CD14-positive monocyte (primary cell): ENCODE results near the gene CLK3. TPM values are rescaled to one million over a fixed set of nuclear protein-coding genes. Genes with fewer than 3 reads are reported as not detected.

Experiments used
- DNase-seq, 3 donors: peaks; one replicate each; pipeline ENCODE4 v3.0.0-alpha.2; 2011 to 2022
- H2AFZ ChIP-seq: 2 replicates; pipeline ENCODE4 v1.6.0; 2012; ENCODE audit warnings: mild to moderate bottlenecking, low read depth, low read length, inconsistent platforms; ENCODE audit not compliant: insufficient read depth, poor library complexity, severe bottlenecking
- H3K27ac ChIP-seq, 2 donors: 1 replicate in 1 of 2; 2 replicates in 1 of 2; pipeline ENCODE4 v1.5.1; 2012 to 2013; ENCODE audit warnings: low read length in 2 of 2, control low read depth in 1 of 2, inconsistent platforms in 1 of 2, low read depth in 1 of 2, mild to moderate bottlenecking in 1 of 2
- H3K27me3 ChIP-seq, 2 donors: one replicate each; pipeline versions ENCODE4 v1.6.0 to v1.6.1; 2011 to 2013; ENCODE audit warnings: low read length in 2 of 2; ENCODE audit not compliant: control insufficient read depth in 2 of 2, insufficient read depth in 2 of 2
- H3K36me3 ChIP-seq, 2 donors: replicated peaks in 1 of 2; 1 replicate in 1 of 2; 2 replicates in 1 of 2; pipeline versions ENCODE4 v1.5.1 to v1.6.1; 2012 to 2013; ENCODE audit warnings: low read length in 2 of 2, control low read depth in 1 of 2, inconsistent platforms in 1 of 2, mild to moderate bottlenecking in 1 of 2; ENCODE audit not compliant: insufficient read depth in 2 of 2, control insufficient read depth in 1 of 2
- H3K4me1 ChIP-seq, 2 donors: 1 replicate in 1 of 2; 2 replicates in 1 of 2; pipeline versions ENCODE4 v1.5.1 to v1.6.1; 2012 to 2013; ENCODE audit warnings: low read length in 2 of 2, control low read depth in 1 of 2, inconsistent platforms in 1 of 2, mild to moderate bottlenecking in 1 of 2, moderate library complexity in 1 of 2; ENCODE audit not compliant: insufficient read depth in 2 of 2, control insufficient read depth in 1 of 2
- H3K4me2 ChIP-seq: replicated peaks from 2 replicates; pipeline ENCODE3; 2012; ENCODE audit warnings: low read length, moderate library complexity, mild to moderate bottlenecking; ENCODE audit not compliant: poor library complexity, severe bottlenecking; ENCODE audit errors: extremely low read depth
- H3K4me3 ChIP-seq, 3 experiments: fragments of 200-600 bp in 1 of 3; sonication (generic) in 1 of 3; replicated peaks in 1 of 3; 1 replicate in 2 of 3; 2 replicates in 1 of 3; pipeline ENCODE4 v1.5.1; 2011 to 2013; ENCODE audit warnings: low read length in 3 of 3, mild to moderate bottlenecking in 3 of 3, control low read depth in 2 of 3, low read depth in 2 of 3, inconsistent platforms in 1 of 3, moderate library complexity in 1 of 3
- H3K79me2 ChIP-seq: 2 replicates; pipeline ENCODE4 v1.6.0; 2012; ENCODE audit warnings: mild to moderate bottlenecking, control low read depth, inconsistent platforms, low read length, moderate library complexity; ENCODE audit not compliant: insufficient read depth
- H3K9ac ChIP-seq: 2 replicates; pipeline ENCODE4 v1.6.0; 2017; ENCODE audit warnings: low read length, mild to moderate bottlenecking; ENCODE audit not compliant: insufficient read depth, poor library complexity, severe bottlenecking
- H3K9me3 ChIP-seq, 2 donors: replicated peaks in 1 of 2; 1 replicate in 1 of 2; 2 replicates in 1 of 2; pipeline versions ENCODE4 v1.5.1 to v1.6.1; 2012 to 2013; ENCODE audit warnings: low read length in 2 of 2, control low read depth in 1 of 2; ENCODE audit not compliant: control insufficient read depth in 1 of 2, insufficient read depth in 1 of 2
- H4K20me1 ChIP-seq: 2 replicates; pipeline ENCODE4 v1.6.0; 2012; ENCODE audit warnings: mild to moderate bottlenecking, low read length, control low read depth, moderate library complexity; ENCODE audit not compliant: insufficient read depth
- H3K27ac Mint-ChIP-seq, 7 donors: one replicate each; pipeline ENCODE4 v1.8.0; 2020; ENCODE audit warnings: mild to moderate bottlenecking in 7 of 7, mixed read lengths in 7 of 7, moderate library complexity in 6 of 7, inconsistent platforms in 2 of 7
- H3K27me3 Mint-ChIP-seq, 3 donors: one replicate each; pipeline ENCODE4 v1.8.0; 2021 to 2022; ENCODE audit warnings: low read depth in 3 of 3, mild to moderate bottlenecking in 3 of 3, mixed read lengths in 3 of 3, moderate library complexity in 3 of 3, inconsistent platforms in 1 of 3
- H3K36me3 Mint-ChIP-seq, 2 donors: one replicate each; pipeline ENCODE4 v1.8.0; 2020; ENCODE audit warnings: mixed read lengths in 2 of 2, inconsistent platforms in 1 of 2, mild to moderate bottlenecking in 1 of 2
- H3K4me1 Mint-ChIP-seq: one replicate; pipeline ENCODE4 v1.8.0; 2020; ENCODE audit warnings: mild to moderate bottlenecking, mixed read lengths
- H3K4me3 Mint-ChIP-seq, 2 donors: one replicate each; pipeline ENCODE4 v1.8.0; 2020; ENCODE audit warnings: mild to moderate bottlenecking in 2 of 2, mixed read lengths in 2 of 2, moderate library complexity in 1 of 2
- H3K9me3 Mint-ChIP-seq, 7 donors: one replicate each; pipeline ENCODE4 v1.8.0; 2020 to 2022; ENCODE audit warnings: mixed read lengths in 7 of 7, mild to moderate bottlenecking in 6 of 7, moderate library complexity in 6 of 7, inconsistent platforms in 2 of 7
- WGBS: methylation state at CpG from one replicate; pipeline ENCODE4 v1.1.5; 2013; ENCODE audit warnings: missing lambda C conversion rate; ENCODE audit not compliant: insufficient coverage; 5-methylcytosine and 5-hydroxymethylcytosine counted together
- intact Hi-C, 2 donors: fragments of 100-400 bp; cut with micrococcal nuclease; formaldehyde crosslinking; loops; one replicate each; pipeline versions ENCODE4 v1.15.0 to v1.15.1; 2023
- polyA plus RNA-seq, 3 donors: library from polyadenylated mRNA; depleted of rRNA in 1 of 3; unstranded in 2 of 3; stranded (reverse) in 1 of 3; fragments of 300-500 nt in 2 of 3; fragments of >200 nt in 1 of 3; fragmentation: Illumina TruSeq in 2 of 3; gene quantifications; 1 replicate in 2 of 3; 2 replicates in 1 of 3; pipeline ENCODE4 v1.2.3, GENCODE V29; 2012 to 2021
- TF ChIP-seq, protein P1 (sequence below): fragments of 200-600 bp; IDR thresholded peaks from one replicate; pipeline ENCODE4 v1.8.0; 2022; ENCODE audit warnings: antibody characterized with exemption, mild to moderate bottlenecking

Gene CLK3
- polyA plus RNA-seq, 3 donors: 27.6 to 354 (median 33.2) TPM

DNA sequence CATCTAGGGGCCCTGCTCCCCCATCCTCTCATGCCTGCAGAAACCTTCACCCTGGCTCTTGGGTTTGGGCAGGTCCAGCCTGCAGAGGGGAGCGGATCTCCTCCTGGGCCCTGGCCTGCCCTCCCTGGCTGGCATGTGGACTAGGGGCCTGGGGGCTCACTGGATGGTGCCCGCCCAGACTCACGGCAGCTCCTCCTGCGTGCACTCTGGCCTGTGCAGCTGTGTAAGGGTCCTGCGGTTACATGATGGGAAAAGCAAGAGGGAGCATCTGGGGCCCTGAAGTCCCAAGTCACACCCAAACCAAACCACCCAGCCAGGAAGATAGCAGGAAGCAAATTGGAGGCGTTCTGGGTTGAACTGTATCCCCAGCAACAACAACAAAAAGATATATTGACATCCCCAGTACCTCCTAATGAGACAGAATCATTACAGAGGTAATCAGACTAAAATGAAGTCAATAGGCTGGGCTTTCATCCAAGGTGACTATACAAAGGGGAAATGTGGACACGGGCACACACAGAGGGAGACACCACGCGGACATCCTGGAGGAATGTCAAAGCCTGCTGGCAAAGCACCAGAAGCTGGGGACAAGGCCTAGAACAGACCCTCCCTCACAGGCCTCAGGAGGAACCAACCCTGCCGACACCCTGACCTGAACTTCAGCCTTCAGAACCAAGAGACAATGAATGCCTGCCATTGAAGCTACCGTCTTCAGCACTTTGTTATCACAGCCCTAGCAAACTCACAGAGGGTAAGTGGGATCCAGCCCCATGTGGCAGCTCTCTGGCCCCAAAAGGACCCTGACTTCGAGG, 10.4 kb upstream of the CLK3 start:
- no peaks in the 10 kb centered on the region for H3K4me1 Mint-ChIP-seq
- 85% methylated on average over 6 of the region's 12 CpGs for WGBS
- H3K27ac Mint-ChIP-seq: peak overlapping the region in 1 of 7 donors; percentile 32
- H3K27ac ChIP-seq: no peak overlapping the region
- no peaks in the 10 kb centered on the region for H3K9me3 ChIP-seq
- H3K9me3 Mint-ChIP-seq: peaks cover 0 to 1% (median 0%) of the 10 kb centered on the region in 7 donors
- intact Hi-C loops: no loop called here
- no peak overlapping the region for H3K4me3 Mint-ChIP-seq
- no peak overlapping the region for H3K4me2 ChIP-seq
- H3K4me3 ChIP-seq: no peak overlapping the region
- peaks cover 0 to 7% of the 10 kb centered on the region in 2 donors for H3K4me1 ChIP-seq
- no peaks in the 10 kb centered on the region for H3K27me3 ChIP-seq
- H3K79me2 ChIP-seq: no peaks in the 10 kb centered on the region
- no peak for DNase-seq
- no peak overlapping the region for H3K9ac ChIP-seq
- H3K36me3 Mint-ChIP-seq: no peaks in the 10 kb centered on the region
- peaks cover 0 to 5% (median 3%) of the 10 kb centered on the region in 3 donors for H3K27me3 Mint-ChIP-seq
- no peaks in the 10 kb centered on the region for H4K20me1 ChIP-seq
- TF ChIP-seq, protein P1, sequence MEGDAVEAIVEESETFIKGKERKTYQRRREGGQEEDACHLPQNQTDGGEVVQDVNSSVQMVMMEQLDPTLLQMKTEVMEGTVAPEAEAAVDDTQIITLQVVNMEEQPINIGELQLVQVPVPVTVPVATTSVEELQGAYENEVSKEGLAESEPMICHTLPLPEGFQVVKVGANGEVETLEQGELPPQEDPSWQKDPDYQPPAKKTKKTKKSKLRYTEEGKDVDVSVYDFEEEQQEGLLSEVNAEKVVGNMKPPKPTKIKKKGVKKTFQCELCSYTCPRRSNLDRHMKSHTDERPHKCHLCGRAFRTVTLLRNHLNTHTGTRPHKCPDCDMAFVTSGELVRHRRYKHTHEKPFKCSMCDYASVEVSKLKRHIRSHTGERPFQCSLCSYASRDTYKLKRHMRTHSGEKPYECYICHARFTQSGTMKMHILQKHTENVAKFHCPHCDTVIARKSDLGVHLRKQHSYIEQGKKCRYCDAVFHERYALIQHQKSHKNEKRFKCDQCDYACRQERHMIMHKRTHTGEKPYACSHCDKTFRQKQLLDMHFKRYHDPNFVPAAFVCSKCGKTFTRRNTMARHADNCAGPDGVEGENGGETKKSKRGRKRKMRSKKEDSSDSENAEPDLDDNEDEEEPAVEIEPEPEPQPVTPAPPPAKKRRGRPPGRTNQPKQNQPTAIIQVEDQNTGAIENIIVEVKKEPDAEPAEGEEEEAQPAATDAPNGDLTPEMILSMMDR: no peak
- no peak overlapping the region for H2AFZ ChIP-seq
- no peaks in the 10 kb centered on the region for H3K36me3 ChIP-seq

DNA sequence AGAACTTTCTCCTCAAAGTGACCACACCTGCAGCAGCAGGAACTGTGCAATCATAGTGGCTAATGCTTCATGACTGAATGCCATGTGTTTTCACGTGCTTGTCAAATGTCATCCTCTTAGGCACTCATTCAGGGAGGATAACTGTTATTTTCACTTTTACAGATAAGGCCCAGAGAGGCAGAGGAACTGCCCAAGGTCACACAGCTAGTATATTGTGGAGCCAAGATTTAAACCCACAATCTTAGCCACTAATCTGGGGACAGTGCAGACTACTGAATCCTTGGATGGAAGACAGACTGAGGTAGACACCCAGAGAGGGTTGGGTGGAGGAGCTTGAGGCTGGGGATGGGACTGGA, 9.9 kb upstream of the CLK3 start:
- H3K27ac ChIP-seq: no peak overlapping the region
- no peak overlapping the region for H3K4me2 ChIP-seq
- Mint-ChIP-seq H3K4me1 (no peaks in the 10 kb centered on the region), H3K36me3 (no peaks in the 10 kb centered on the region), H3K4me3 (no peak overlapping the region), H3K27me3 (peaks cover 0 to 5% (median 3%) of the 10 kb centered on the region in 3 donors), H3K9me3 (no peaks in the 10 kb centered on the region), H3K27ac (no peak overlapping the region)
- no peaks in the 10 kb centered on the region for H3K79me2 ChIP-seq
- peaks cover 0 to 7% of the 10 kb centered on the region in 2 donors for H3K4me1 ChIP-seq
- TF ChIP-seq, protein P1: no peak
- no peak for DNase-seq
- intact Hi-C loops: no loop called here
- no peak overlapping the region for H3K4me3 ChIP-seq
- no CpG with 5 or more reads among the region's 1 CpG for WGBS
- no peaks in the 10 kb centered on the region for H3K9me3 ChIP-seq
- H3K27me3 ChIP-seq: no peaks in the 10 kb centered on the region
- H3K36me3 ChIP-seq: no peaks in the 10 kb centered on the region
- H2AFZ ChIP-seq: no peak overlapping the region
- no peaks in the 10 kb centered on the region for H4K20me1 ChIP-seq
- no peak overlapping the region for H3K9ac ChIP-seq
